Liver (tissue), 3 donors: ENCODE results near the gene CDH6.

Experiments used
- ATF3 ChIP-seq: IDR thresholded peaks from 2 replicates; pipeline ENCODE4 v1.6.1; 2016; ENCODE audit warnings: antibody characterized with exemption
- CTCF ChIP-seq: fragments of 150-350 bp; IDR thresholded peaks from 2 replicates; pipeline ENCODE4 v1.5.1; 2017; ENCODE audit warnings: improper control_type of control experiment, low read depth, low read length; ENCODE audit not compliant: missing input control
- EGR1 ChIP-seq, 2 donors: IDR thresholded peaks; 2 replicates each; pipeline ENCODE4 v1.6.1; 2016 to 2018; ENCODE audit warnings: antibody characterized with exemption in 2 of 2, low read depth in 2 of 2
- FOXA1 ChIP-seq: IDR thresholded peaks from 2 replicates; pipeline ENCODE4 v1.6.1; 2016; ENCODE audit warnings: antibody characterized with exemption
- GABPA ChIP-seq, 2 donors: IDR thresholded peaks in 1 of 2; conservative IDR thresholded peaks in 1 of 2; 2 replicates each; pipeline ENCODE4 v1.6.1; 2016; ENCODE audit warnings: antibody characterized with exemption in 2 of 2, mild to moderate bottlenecking in 1 of 2, moderate library complexity in 1 of 2
- JUND ChIP-seq, 2 donors: IDR thresholded peaks; 2 replicates each; pipeline ENCODE4 v1.6.1; 2016; ENCODE audit warnings: antibody characterized with exemption in 2 of 2
- MAX ChIP-seq: IDR thresholded peaks from 2 replicates; pipeline ENCODE4 v1.6.1; 2016; ENCODE audit warnings: antibody characterized with exemption
- RAD21 ChIP-seq, 2 donors: IDR thresholded peaks; 2 replicates each; pipeline ENCODE4 v1.6.1; 2016; ENCODE audit warnings: antibody characterized with exemption in 2 of 2, mild to moderate bottlenecking in 2 of 2
- REST ChIP-seq: IDR thresholded peaks from 2 replicates; pipeline ENCODE4 v1.6.1; 2016; ENCODE audit warnings: antibody characterized with exemption, mild to moderate bottlenecking
- SP1 ChIP-seq: IDR thresholded peaks from 2 replicates; pipeline ENCODE4 v1.6.1; 2018; ENCODE audit warnings: antibody characterized with exemption, mild to moderate bottlenecking
- TAF1 ChIP-seq: conservative IDR thresholded peaks from 2 replicates; pipeline ENCODE4 v1.6.1; 2016; ENCODE audit warnings: antibody characterized with exemption, mild to moderate bottlenecking
- donor health status: healthy.
- donor health status: healthy.

GRCh38 chr5:31181376-31181987 lies 12.0 kb upstream of the CDH6 start:
- TF ChIP-seq REST (no peak), CTCF (no peak), SP1 (no peak), FOXA1 (no peak), RAD21 (IDR thresholded peaks at IDR 0.05) (no peak), TAF1 (no peak), JUND (IDR thresholded peaks at IDR 0.05) (no peak), EGR1 (IDR thresholded peaks at IDR 0.05; ENCODE audit: low read depth in 2 of 2) (no peak), MAX (no peak), GABPA (IDR thresholded peaks at IDR 0.05 in 1 of 2, conservative IDR thresholded peaks at IDR 0.05 in 1 of 2) (no peak), ATF3 (no peak)
